HG03025 (cell line): ENCODE results near the gene ZDHHC14.
"Not testable (repeated sequence)": the region's sequence is repeated elsewhere in the genome, so short reads cannot be mapped to it uniquely, and the experiment has no call there.

Experiments
- ATAC-seq: cut with Tn5 transposase; IDR thresholded peaks from one replicate; pipeline ENCODE4 v1.9.1; 2021; ENCODE audit warnings: mild to moderate bottlenecking, moderate library complexity; ENCODE audit not compliant: unreplicated experiment, low FRiP score

ZDHHC14 gene

DNA sequence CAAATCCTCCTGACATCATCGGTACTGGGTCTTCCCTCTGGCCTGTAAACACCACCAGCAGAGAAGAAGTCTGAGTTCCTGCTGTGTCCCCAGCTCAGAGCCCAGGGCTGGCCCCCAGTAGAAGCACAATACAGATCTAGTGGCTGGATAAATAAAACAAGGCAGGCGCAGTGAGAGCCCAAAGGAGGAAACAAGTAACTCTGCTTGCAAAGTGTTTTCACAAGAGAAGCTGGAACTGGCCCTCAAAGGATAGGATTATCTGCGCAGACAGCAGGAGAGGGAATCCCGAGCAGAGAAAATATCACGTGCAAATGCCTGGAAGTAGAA lies 205.1 kb downstream of the ZDHHC14 start:
- ATAC-seq: no peak

DNA sequence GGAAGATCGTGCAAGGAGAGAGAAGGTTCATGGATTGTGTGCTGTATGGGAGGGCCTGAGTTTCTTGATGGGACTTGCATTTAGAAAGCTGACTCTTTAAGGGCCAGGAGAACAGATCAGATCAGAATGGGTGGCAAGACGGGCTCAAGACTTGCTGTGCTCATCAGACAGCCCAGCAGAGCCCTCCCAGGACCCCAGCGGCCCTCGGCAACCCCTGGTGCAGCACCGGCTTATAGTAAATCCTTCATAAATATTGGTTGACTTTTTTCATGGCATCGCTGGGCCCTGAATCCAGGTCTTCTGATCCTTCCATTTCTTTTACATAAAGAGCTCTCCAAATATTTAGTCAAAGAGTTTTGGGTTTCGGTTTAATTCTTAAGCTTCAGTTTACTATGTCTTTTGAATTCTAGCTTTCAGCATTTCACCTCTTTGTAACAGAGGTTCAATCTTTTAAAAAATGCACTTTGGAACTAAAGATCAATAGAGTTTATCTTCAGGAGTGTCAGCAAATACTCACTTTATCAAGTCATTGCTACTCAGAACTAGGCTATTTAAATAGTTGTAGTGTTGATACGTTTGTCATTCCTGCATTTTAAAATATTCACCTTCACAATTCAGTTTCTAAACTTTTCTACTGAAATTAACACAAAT lies 205.6 kb downstream of the ZDHHC14 start:
- no peak for ATAC-seq

DNA sequence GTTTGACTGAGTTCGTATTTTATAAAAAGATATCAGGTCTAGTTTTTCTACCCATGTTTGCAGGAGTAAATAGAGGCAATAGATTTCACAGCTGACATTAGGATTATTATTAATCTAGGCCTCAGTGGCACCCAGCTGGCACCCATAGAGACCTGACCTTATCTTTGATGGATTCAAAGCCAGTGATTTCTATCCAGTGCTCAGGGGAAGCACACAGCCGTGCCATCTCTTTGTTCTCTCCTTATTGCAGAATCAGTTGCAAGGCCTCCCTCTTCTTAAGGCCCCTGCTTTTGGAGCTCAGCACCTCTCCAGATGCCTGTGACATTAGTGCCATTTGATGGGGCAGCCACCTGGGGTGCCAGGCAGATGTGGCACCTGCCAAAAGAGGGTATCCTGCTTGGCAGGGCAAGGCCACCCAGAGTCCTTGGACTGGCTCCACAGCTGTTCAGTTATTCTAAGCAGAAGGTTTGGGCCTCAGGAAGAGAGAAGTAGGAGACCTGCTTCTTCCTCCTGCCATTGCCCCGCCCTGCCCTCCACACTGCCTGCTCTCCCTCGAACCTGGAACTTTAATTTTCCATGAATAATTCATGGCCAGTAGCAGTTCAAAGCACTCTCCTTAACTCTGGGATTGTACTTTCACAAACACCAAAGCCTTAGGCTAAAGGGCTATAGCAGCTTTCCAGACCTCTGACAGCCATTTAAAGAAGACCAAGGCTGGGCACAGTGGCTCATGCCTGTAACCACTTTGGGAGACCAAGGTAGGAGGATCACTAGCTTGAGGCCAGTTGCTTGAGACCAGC lies 206.3 kb downstream of the ZDHHC14 start:
- no peak for ATAC-seq

GRCh38 chr6:157590654-157591053 lies 209.7 kb downstream of the ZDHHC14 start:
- ATAC-seq: not testable (repeated sequence)

DNA sequence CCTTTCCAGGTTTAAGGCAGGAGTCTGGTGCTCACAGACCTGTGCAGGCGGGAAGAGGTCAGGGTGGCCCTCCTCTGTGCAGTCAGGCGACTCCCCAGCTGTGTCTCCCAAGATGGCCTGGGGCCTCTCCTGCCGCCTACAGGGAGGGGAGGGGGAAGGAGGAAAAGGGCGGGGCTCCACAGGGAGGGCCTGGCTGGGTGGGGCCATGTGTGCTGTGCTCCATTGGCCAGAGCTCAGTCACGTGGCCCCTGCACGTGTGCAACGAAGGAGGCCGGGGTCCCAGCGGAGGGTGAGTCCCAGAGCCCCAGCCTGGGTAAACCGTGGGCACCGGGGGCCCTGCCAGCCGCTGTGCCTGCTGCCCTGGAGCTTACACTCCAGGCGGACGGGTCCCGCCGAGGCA lies 211.6 kb downstream of the ZDHHC14 start:
- no peak for ATAC-seq

GRCh38 chr6:157592980-157593379 lies 212.0 kb downstream of the ZDHHC14 start:
- ATAC-seq: no peak

DNA sequence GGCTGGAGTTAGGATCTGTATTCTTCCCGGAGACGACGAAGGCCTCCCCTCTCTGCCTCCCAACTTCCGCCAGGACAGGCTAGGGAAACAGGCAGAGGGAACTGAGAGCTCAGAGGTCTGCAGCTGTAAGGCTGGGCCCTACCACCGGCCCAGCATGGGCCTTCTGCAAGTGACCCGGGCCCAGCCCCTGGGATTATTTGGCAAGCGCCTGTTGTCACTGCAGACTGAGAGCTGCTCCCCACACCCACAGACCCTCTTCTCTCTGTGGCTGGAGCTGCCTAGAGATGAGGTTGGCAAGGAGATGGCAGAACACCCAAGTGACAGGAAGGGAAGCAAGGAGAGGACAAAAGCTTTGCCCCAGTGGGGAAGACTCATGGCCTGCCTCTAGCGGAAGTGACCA lies 212.6 kb downstream of the ZDHHC14 start:
- no peak for ATAC-seq

- ATAC-seq: no peak
Measured at GRCh38 chr6:157594292-157594691, 213.3 kb downstream of the ZDHHC14 start.

- no peak for ATAC-seq
Measured at GRCh38 chr6:157595768-157596167, 214.8 kb downstream of the ZDHHC14 start.

DNA sequence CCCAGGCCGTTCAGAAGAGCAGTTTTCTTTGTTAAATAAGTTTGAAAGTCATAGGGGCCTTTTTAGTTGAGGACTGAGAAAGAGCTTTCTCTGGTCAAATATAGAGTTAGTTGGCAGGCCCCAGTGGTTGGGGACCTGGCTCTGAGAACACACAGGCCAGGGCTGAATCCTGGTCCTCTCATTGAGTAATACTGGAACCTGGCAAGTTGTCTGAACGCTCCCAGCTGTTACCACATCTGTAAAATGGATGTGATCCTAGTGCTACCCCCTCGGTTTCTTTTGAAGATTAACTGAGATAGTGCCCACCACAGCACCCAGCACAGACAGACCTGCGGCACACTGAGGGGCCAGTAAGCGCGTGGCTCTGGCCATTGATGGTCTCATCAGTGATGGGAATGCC lies 215.5 kb downstream of the ZDHHC14 start:
- ATAC-seq: no peak

GRCh38 chr6:157596886-157597285 lies 215.9 kb downstream of the ZDHHC14 start:
- ATAC-seq: no peak

DNA sequence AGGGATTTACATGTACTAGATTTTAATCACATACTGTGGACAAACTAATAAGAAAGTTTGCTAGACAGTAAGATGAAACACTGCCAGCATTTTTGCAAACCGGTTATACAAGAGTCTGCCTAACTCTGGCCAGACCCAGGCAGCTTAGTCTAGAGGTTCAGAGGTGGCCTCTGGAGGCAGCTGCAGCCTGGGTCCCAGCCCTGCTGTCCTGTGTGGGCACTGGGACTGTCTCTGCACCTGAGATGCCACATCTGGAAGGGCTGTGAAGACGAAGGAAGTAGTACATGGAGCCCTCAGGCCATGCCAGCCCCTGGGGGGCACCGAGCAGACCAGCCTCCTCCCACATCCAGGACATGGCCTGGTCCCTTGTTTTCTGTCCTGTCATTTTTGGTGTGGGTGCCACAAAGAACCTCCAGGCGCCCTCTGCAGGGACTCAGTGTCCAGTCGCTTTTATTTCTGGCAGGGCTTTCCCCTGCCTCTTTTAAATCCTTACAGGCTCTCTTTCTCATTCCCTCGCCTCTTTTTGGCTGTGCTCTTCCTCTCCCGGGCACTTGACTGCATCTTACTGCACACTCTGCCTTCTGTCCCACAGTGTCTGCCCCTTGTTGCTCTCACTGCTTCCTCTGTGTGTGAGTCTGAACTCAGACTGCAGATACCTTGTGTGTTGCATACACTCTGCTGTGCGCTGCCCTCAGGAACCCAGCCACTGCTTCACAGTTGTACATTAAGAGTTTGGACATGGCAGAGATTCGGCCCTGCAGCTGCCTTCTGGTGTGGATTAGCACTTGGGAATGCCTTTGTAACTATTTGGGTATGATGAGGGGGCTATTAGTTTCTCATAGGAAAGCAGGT lies 216.7 kb downstream of the ZDHHC14 start:
- ATAC-seq: no peak

DNA sequence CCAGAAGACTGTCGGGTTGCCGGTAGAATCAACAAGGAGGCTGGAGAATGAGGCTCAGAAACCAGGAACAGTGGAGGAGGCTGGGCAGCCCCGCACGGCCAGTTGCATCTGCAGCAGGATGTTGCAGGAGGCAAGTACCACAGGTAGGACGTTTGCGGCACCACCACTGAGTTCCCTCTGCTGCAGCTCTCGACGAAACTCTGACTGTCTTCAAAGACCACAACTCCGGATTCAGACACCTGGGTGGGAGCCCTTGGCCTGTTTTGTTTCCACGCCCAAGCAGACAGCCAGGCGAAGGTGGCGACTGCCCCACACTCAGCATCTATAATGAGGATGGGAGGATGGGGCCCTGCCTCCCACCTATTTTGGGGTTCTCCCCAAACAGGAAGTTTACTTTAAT lies 218.2 kb downstream of the ZDHHC14 start:
- ATAC-seq: no peak

DNA sequence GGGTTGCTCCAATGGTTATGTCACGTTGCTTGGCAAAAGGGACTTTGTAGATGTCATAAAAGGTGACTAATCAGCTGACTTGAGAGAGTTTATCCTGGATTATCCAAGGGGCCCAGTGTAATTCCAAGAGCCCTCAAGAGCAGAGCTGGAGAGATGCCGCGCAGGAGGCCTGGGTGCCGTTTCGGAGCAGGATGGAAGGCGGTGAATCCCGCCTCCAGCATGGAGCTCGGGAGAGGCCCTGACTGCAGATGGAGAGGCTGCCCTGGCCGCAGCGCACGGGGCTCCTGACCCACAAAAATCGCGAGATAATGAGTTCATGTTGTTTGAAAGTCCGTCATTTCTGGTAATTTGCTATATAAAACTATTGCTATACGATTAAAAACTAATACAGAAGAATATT lies 219.8 kb downstream of the ZDHHC14 start:
- no peak for ATAC-seq

DNA sequence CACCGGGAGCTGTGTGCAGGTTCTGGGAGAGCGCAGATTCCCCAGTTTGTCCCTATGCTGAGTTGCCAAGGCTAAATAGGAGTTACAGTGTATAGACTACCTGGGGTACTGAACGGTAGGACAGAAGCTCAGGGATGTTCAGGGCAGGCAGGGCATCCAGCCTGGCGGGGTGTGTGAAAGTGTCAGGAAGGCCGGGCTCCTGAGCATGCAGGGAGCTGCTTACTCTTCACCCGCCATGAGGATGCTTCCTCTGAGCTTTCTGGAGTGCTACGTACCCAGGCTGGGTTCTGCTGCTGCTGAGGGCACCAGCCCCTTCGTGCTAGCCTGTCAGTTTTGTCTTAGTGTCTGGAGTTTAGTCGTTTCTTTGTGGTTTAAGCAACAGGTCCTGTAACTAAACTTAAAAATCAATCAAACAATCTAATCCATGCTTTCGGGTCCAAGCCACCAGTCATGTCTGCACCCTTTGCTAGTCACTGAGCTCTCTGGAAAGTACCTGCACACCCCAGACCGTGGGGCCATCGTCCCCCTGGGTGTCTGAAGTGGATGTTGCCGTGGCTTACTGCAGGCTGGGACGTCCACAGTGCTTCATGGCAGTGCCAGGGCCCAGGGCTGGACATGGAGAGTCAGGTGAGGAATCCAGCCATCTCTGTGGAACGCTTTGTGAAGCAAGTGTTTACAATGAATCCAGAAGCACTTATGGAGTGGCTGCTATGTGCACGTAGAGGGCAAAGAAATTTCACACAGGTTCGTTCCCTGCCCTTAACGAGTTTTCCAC lies 221.7 kb downstream of the ZDHHC14 start:
- no peak for ATAC-seq

DNA sequence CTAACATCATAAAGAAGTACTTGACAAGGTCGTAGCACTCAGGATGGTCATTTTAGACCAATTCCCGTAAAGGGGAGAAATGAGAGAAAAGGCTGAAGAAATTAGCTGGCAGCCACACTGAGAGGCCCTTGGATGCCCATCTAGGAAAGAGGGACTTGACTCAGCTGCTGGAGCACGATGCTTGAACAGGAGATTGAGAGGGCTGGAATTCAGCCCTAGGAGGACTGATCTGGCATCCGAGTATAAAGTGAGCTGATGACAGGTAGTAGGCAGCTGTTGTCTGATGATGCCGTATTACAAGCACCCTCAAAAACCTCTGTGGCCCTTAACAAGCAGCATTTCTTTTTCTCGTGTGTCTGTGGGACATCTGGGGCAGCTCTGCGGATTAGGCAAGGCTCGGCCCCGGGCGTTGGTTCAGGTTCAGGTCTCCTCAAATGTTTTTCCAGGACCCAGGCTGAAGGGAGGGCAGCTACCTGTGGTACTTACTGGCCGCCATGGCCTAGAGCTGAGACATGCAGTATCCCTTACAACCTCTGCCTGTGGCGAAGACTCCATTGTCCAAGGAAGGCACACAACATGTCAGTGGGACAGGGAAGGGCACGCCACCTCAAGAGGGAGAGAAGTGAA lies 222.4 kb downstream of the ZDHHC14 start:
- ATAC-seq: no peak

DNA sequence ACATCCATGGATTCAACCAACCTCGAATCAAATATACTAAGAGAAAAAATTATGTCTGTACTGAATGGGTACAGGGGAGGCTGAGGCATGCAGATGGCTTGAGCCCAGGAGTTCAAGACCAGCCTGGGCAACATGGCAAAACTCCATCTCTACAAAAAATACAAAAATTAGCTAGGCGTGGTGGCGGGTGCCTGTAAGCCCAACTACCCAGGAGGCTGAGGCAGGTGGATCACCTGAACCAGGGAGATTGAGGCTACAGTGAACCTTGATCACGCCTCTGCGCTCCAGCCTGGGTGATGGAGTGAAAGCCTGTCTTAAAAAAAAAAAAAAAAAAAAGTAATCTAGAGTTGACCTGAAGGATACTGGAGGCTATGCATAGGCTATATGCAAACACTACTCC lies 223.0 kb downstream of the ZDHHC14 start:
- ATAC-seq: no peak

- ATAC-seq: no peak
Measured at GRCh38 chr6:157604816-157605215, 223.8 kb downstream of the ZDHHC14 start.

DNA sequence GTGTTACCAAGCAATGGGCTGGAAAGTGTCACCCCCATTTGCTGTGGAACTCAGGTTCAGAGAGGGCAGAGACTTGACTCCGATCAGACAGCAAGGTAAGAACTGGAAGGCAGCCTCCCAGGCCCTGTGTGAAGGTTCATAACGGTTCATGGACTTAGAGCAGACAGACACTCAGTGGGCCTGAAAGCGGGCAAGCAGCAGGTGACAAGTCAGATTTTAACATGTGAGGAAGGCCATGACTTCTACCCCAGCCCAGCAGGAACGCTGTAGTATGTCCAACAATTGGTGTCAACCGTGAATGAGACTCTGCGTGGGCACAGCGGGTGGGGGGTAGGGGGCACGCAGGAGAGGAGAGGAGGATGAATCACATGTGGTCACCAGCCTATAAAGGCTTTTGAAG lies 224.5 kb downstream of the ZDHHC14 start:
- no peak for ATAC-seq

GRCh38 chr6:157606516-157606915 lies 225.5 kb downstream of the ZDHHC14 start:
- ATAC-seq: no peak
